ENCODE results near the gene ABCA2.
"Not testable (repeated sequence)": the region's sequence is repeated elsewhere in the genome, so short reads cannot be mapped to it uniquely, and the experiment has no call there.

Gene ABCA2

DNA sequence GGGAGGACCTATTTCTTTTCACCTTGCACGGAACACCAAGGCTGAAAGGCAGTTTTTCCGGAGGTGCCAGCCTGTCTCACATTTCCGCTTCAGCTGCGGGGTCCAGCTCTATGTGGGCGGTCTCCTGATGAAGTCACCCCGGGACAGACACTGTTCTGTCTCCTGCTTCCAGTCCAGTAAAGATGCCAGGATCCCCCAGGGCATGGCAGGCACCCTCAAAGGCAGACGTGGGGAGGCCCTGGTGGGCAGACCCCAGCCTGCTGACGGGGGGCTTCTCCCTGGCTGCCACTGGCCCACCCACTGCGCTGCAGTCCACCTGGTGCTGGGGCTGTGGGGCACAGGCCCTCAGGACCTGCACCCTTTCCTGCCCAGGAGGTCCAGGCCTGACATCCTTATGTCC lies 34.8 kb upstream of the ABCA2 start:
- not testable (repeated sequence) for DNase-seq

- DNase-seq = no peak
These were observed 34.3 kb upstream of the ABCA2 start for GRCh38 chr9:137062384-137062783.

DNA sequence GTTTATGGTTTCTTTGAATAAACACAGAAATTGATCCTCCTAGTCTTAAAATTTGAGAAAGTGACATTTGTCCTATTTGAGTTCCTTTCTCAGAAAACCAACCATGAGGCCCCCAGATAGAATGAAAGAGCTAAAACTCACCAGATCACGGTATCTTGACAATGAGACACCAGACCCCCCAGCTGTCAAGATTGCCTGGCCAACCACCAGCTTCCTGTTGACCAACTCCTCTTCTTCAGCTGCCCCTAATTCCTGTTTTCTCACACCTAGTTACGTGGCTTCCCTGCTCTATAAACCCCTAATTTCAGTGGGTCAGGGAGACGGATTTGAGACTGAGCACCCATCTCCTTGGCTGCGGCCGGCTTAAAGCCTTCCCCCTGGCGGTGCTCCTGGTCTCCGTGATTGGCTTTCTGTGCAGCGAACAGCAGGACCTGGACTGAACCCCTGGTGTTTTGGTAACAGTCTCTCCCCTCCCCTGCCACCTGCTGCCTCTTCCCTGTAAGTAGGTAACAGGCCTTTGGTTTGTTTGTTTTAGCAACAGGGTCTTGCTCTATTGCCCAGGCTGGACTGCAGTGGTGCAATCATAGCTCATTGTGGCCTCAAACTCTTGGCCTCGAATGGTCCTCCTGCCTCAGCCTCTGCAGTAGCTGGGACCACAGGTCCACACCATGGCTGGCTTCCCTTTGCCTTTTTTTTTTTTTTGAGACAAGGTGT lies 30.6 kb upstream of the ABCA2 start:
- DNase-seq = no peak

- peak in 1 of 2 experiments; percentile 63 for DNase-seq
These were observed 29.5 kb upstream of the ABCA2 start for GRCh38 chr9:137057545-137057944.

- DNase-seq = no peak
These were observed 28.8 kb upstream of the ABCA2 start for GRCh38 chr9:137056739-137057415.

DNA sequence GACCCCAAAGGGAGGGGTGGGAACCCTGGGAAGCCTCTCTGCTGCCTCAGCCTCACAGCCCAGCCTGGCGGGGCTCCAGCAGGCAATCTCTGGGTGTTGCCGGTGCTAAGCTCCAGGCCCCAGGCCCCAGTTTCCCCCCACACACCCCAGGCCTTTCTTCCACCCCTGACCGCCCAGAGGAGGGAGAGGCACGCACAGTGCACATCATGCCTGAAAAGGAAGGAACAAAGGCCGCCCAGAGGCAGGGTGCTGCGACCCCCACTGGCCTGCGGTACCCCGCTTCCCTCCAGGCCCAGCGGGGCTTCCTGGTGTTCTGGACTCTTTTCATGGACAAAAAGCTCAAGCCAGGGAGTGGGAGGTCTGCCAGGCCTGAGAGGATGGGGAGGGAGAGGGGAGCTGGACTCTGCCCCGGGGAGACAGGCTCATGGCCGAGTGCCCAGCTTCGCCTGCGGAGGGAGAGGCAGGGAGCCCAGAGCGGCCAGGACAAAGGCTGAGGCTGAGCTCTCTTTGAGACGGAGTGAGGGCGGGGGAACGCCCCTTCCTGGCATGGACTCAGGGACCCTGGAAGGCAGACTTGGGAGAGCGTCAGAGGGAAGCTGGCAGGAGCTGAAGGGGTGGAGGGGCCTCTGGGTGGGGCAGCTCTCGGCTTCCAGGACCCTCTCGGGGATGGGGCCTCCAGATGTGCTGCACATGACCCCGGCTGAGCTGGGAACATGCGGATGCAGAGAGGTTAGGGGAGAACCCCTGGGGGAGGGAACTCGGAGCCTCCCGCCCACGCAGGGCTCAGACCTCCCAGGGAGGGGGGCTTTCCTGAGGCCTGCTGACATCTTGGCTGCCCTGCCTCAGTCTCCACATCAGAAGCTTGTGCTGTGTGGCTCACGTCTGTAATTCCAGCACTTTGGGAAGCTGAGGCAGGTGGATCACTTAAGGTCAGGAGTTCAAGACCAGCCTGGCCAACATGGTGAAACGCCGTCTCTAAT lies 27.6 kb upstream of the ABCA2 start:
- DNase-seq = no peak

- DNase-seq = no peak
These were observed 26.9 kb upstream of the ABCA2 start for GRCh38 chr9:137054932-137055384.

GRCh38 chr9:137053944-137054931 lies 26.2 kb upstream of the ABCA2 start, which contains the start of gene ENTPD2:
Gene ENTPD2, minus strand, starts transcription at chr9:137054061. Its CDS starts 64 bp downstream, at chr9:137053997.
- peak; percentile 16 to 29 for DNase-seq

DNA sequence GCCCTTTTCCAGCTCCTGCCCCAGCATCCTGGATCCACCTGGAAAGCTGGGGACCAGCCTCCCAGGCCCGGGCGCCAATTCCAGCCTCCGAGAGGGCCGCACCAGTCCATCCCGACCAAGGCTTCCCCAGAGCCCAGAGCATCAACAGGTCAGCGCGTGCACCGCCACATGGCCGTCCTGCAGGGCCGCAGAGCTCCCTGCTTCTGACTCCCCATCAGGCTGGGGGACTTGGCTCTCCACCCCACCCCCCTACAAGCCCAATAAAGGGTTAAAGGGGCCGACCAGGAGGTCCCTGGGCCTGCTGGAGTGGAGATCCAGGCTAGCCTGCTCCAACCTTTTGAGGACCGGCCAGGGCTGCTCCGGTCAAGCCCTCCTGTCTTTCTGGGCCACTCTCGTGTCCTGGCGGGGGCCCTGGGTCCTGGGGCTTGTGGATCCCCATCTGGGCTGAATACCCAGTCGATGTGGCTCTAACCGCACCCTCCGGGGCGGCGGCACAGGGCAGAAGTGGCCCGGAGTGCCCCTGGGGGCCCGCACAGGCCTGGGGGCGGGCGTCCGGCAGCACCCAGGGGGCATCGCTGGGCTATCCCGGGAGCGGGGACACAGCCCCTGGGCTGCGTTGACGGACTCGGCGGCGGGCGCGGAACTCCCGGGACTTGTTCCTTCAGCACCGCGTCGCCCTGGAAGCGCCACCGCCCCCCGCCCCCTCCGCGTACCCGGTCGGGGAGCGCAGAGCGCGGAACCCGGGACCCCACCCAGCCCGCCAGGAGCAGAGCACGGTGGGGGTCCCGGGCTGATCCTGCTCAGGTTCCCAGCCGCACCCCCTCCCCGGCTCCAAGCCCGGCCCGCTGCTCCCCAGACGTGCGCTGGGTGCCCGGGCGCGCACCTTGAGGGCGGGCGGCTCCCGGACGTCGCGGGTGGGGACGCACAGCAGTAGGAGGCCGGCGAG lies 25.2 kb upstream of the ABCA2 start:
- DNase-seq = no peak

GRCh38 chr9:137052293-137052692 lies 24.3 kb upstream of the ABCA2 start:
- DNase-seq = no peak

GRCh38 chr9:137051145-137051724 lies 23.2 kb upstream of the ABCA2 start:
- no peak for DNase-seq

GRCh38 chr9:137050570-137050969 lies 22.5 kb upstream of the ABCA2 start:
- DNase-seq = no peak

DNA sequence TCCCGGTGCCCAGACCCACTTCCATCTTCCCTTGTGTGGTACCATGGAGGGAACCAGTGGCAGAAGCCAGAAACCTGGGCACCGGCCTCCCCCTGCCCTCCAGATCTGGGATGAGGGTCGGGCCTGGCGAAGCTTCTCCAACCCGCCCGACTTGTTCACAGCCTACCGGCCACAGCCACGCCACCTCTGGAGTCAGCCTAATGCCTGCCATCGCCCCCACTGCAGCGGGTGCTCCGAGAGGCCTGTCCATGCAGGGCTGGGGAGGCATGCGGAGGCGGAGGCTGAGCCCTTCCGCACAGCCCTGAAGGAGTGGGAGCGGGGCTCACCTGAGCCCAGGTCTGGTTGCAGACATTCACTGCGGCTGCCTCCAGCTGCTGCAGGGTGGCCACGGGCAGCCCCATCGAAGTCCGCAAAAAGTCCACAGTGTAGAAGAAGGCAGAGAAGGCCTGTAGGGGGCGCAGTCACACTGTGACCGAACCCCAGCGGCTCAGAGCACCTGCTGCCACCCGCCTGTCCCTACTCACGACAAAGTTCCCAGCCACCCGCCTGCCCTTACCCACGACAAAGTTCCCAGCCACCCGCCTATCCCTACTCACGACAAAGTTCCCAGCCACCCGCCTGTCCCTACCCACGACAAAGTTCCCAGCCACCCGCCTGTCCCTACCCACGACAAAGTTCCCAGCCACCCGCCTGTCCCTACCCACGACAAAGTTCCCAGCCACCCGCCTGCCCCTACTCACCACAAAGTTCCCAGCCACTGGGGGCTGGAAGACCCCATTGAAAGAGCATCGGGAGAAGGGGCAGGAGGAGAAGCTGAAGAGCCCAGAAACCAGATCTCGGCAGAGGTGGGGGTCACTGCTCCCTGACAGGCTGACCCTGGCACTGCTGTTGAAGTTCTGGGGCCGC lies 21.8 kb upstream of the ABCA2 start:
- peak in 1 of 2 experiments; percentile 20 for DNase-seq

DNA sequence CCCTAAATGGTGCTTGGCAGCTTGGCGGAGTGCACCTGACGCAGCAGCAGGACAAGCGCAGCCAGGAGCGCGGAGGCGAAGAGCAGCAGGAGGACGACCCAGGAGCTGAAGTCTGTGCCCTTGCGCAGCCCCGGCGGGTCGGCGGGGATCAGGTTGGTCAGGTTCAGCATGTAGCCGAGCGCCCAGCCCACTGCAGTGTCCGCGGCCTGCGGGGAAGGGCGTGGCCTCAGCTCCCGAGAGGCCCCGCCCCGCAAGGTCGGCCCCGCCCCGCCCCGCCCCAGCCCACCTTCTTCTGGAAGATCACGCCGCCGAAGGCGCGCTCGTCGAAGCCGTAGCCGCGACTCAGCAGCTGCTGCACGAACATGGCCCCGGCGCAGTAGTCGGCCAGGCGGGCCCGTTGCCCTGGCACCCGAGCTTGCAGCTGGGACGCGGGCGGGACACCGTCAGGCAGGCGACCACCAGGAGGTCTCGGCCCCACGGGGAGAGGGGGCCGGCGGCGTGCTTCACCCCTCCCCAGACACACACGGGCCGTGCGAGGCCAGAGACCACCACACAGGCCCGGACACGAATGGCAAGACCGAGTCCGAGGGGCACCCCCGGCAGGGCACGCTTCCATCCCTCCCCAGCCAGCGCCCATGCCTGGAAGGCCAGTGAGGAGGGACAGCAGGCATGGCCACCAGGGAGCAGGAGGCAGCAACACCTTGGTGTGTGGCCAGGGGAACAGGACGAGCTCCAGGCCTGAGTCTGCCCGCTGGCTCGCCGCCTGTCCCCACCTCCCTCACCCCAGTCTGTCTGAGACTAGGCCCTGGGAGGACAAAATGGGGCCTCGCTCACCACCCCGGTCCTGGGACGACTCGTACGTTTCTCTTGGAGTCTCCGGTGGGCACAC lies 20.9 kb upstream of the ABCA2 start:
- no peak for DNase-seq

- DNase-seq = peak; percentile 43 to 51
These were observed 18.2 kb upstream of the ABCA2 start, which contains the start of gene NPDC1 for GRCh38 chr9:137046088-137046787. Gene NPDC1, minus strand, starts transcription at chr9:137046177. Its CDS starts 188 bp downstream, at chr9:137045989.

GRCh38 chr9:137045294-137046087 lies 17.5 kb upstream of the ABCA2 start:
- DNase-seq = no peak
